Gastroesophageal sphincter (tissue), 4 donors: ENCODE data around the gene THRA. TPM values are rescaled to one million over a fixed set of nuclear protein-coding genes. Genes with fewer than 3 reads are reported as not detected.

Experiments
- ATAC-seq: fragments of 150-250 bp; one replicate; pipeline ENCODE4 v1.9.1; 2016; ENCODE audit warnings: mild to moderate bottlenecking, moderate library complexity
- H3K27ac ChIP-seq, 4 donors: fragments of 200-600 bp; sonication (generic) in 3 of 4; 1 replicate in 3 of 4; 2 replicates in 1 of 4; pipeline ENCODE4 v1.5.1; 2016 to 2019
- H3K27me3 ChIP-seq: fragments of 200-600 bp; sonication (generic); one replicate; pipeline ENCODE4 v1.5.1; 2019
- H3K36me3 ChIP-seq, 2 donors: fragments of 200-600 bp; sonication (generic); one replicate each; pipeline ENCODE4 v1.5.1; 2019; ENCODE audit warnings: control low read depth in 1 of 2
- H3K4me1 ChIP-seq, 3 donors: fragments of 200-600 bp; sonication (generic); 1 replicate in 2 of 3; 2 replicates in 1 of 3; pipeline ENCODE4 v1.5.1; 2016 to 2019; ENCODE audit warnings: control low read depth in 2 of 3
- H3K4me3 ChIP-seq, 2 donors: fragments of 200-600 bp; sonication (generic); one replicate each; pipeline ENCODE4 v1.5.1; 2019; ENCODE audit warnings: mild to moderate bottlenecking in 1 of 2, moderate library complexity in 1 of 2
- H3K9me3 ChIP-seq, 3 donors: fragments of 200-600 bp; sonication (generic); one replicate each; pipeline ENCODE4 v1.5.1; 2017 to 2019; ENCODE audit warnings: control low read depth in 2 of 3
- EP300 ChIP-seq: sonication (generic); formaldehyde crosslinking; IDR thresholded peaks from one replicate; pipeline ENCODE4 v1.6.1; 2017; ENCODE audit warnings: antibody characterized with exemption, mild to moderate bottlenecking
- POLR2A ChIP-seq, 2 donors: fragments of 450-650 bp; IDR thresholded peaks; one replicate each; pipeline ENCODE4 v1.6.1; 2017; ENCODE audit warnings: antibody characterized with exemption in 2 of 2, mild to moderate bottlenecking in 2 of 2, moderate library complexity in 1 of 2
- POLR2AphosphoS5 ChIP-seq: sonication (generic); formaldehyde crosslinking; IDR thresholded peaks from one replicate; pipeline ENCODE4 v1.6.1; 2017; ENCODE audit warnings: antibody characterized with exemption
- WGBS, 2 donors: methylation state at CpG; one replicate each; pipeline ENCODE4 v1.1.5; 2018; ENCODE audit warnings: low coverage in 1 of 2; 5-methylcytosine and 5-hydroxymethylcytosine counted together
- total RNA-seq, 4 donors: library from RNA; depleted of rRNA; stranded (reverse); fragments of >200 nt; gene quantifications; one replicate each; pipeline ENCODE4 v1.1.0, GENCODE V29; 2016
- TF ChIP-seq, protein P1 (sequence below), 4 experiments: fragments of 200-600 bp in 2 of 4; fragments of 450-650 bp in 2 of 4; sonication (generic) in 1 of 4; IDR thresholded peaks; one replicate each; pipeline ENCODE4 v1.5.1; 2017 to 2019; ENCODE audit warnings: antibody characterized with exemption in 4 of 4, mild to moderate bottlenecking in 2 of 4, moderate library complexity in 2 of 4

The THRA gene
- total RNA-seq, 4 donors from 2014 or later, result 84.8 to 133 (median 102) TPM

DNA sequence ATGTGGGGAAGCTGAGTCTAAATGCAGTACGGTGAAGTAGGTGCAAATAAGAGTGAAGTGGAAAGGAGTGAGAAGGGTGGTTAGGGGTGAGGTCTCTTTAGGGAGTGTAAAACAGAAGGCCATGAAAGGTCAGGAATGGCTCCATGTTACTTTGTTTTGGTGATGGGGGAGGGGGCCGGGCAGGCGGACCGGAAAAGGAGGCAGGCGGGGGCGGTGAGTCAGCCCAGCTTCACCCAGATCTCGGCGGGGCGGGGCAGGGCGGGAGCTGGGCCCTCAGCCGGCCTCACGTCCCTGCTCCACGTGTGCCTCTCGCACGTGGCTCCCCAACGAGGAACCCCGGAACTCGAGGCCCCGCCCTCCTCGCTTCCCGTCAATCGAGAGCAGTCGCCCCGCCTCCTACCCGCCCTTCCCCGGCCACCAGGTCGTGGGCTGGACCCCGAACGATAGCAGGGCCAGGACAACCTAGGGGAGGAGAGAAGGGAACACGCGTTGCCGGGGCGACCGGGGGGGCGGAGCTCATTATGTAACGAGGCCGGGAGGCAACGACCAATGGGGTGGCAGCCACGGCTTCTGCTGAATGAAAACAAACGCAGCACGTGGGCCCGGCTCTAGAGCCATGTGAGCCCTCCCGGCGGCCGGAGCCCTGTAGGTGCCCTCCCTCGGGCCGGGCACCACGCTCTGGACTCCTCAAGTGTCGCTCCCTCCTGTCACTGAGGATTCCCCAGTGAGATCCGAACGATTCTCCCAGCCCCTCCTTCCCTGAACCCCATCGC is 36.3 kb downstream of the THRA start:
- ATAC-seq, result peak; percentile 83
- Histone ChIP-seq H3K4me3 (peak overlapping the region; percentile 82 to 91), H3K9me3 (no peaks in the 10 kb centered on the region), H3K4me1 (peaks cover 17 to 81% (median 67%) of the 10 kb centered on the region in 3 donors), H3K27ac (peak overlapping the region; percentile 98 to 99 (median 98)), H3K36me3 (peaks cover 0 to 34% of the 10 kb centered on the region in 2 donors), H3K27me3 (no peaks in the 10 kb centered on the region)
- 0% methylated on average over 1 to 24 of the region's 52 CpGs for WGBS, 2 donors
- TF ChIP-seq POLR2A (IDR thresholded peaks at IDR 0.05) (peak; percentile 94 to 95), POLR2AphosphoS5 (peak; percentile 97), EP300 (peak; percentile 43)
- TF ChIP-seq, protein P1, sequence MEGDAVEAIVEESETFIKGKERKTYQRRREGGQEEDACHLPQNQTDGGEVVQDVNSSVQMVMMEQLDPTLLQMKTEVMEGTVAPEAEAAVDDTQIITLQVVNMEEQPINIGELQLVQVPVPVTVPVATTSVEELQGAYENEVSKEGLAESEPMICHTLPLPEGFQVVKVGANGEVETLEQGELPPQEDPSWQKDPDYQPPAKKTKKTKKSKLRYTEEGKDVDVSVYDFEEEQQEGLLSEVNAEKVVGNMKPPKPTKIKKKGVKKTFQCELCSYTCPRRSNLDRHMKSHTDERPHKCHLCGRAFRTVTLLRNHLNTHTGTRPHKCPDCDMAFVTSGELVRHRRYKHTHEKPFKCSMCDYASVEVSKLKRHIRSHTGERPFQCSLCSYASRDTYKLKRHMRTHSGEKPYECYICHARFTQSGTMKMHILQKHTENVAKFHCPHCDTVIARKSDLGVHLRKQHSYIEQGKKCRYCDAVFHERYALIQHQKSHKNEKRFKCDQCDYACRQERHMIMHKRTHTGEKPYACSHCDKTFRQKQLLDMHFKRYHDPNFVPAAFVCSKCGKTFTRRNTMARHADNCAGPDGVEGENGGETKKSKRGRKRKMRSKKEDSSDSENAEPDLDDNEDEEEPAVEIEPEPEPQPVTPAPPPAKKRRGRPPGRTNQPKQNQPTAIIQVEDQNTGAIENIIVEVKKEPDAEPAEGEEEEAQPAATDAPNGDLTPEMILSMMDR (IDR thresholded peaks at IDR 0.05), result peak in 1 of 4 experiments; percentile 16

DNA sequence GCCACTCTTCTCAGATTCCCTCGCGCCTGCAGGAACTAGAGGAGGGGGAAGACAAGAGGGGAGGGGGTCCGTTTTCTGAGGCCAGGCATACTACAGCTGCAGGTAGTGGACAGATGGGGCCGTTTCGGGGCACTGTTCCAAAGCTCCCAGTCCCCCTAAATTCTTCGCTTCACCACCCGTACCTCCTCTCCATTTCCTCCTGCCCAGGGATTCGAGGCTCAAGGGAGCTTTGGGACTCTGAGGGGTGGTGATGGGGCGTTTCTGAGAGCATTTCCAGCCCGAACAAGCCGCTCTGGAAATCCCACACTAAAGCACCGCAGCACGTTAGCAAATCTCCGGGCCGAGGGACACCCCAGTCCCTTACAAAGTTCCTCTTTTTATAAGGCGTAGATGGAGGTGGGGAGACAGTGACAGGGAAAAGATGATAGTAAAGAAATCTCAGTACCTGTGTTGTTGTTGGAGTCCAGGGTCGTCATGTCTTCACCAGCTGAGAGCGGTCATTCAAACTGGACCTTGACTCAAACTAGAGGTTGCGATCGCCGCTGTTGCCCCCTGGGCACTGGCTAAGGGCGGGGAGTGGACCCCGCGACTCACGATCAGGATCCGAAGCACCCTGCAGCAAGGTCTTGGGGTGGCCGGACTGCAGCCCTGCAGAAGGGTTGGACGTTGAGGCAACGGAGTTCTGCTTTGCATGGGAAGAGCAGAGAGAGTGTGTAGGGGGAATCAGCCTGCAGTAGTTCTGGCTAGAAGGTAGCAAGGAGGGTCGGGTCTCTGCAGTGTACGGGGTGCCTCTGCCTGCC is 37.1 kb downstream of the THRA start:
- ATAC-seq, result no peak
- Histone ChIP-seq H3K36me3 (peaks cover 0 to 26% of the 10 kb centered on the region in 2 donors), H3K4me3 (peak overlapping the region; percentile 82 to 91), H3K4me1 (peaks cover 17 to 81% (median 68%) of the 10 kb centered on the region in 3 donors), H3K27me3 (no peaks in the 10 kb centered on the region), H3K27ac (peak overlapping the region; percentile 98 to 99 (median 98)), H3K9me3 (no peaks in the 10 kb centered on the region)
- WGBS, 2 donors, result 0% methylated on average over 9 to 14 of the region's 31 CpGs
- TF ChIP-seq POLR2AphosphoS5 (no peak), POLR2A (IDR thresholded peaks at IDR 0.05) (no peak)
- TF ChIP-seq, protein P1 (IDR thresholded peaks at IDR 0.05), result no peak

DNA sequence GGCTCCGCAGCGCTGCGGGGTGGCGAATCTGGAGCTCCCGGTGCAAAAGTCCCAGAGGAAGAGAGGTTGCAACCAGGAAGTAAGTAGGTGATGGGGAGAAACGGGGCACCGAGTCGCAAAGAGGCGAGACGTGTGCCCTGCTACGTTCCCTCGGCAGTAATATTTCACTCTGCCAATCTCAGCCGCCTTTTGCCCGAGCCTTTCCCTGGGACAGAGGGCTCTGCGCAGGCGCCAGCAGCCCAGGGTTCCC is 37.6 kb downstream of the THRA start, which contains the start of gene NR1D1:
Gene NR1D1 (minus strand): TSS at position 171 of the 250 bp plus-strand sequence. CDS start 495 bp downstream, outside the sequence.
- no peaks in the 10 kb centered on the region for H3K27me3 ChIP-seq
- no peaks in the 10 kb centered on the region for H3K9me3 ChIP-seq
- 0% methylated on average over 1 to 8 of the region's 16 CpGs for WGBS, 2 donors
- H3K27ac ChIP-seq, result peak within 1 kb of the TSS; percentile 98 to 99 (median 98)
- H3K4me1 ChIP-seq, result peaks cover 18 to 81% (median 68%) of the 10 kb centered on the region in 3 donors
- ATAC-seq, result no peak
- H3K4me3 ChIP-seq, result peak within 1 kb of the TSS; percentile 82 to 91
- TF ChIP-seq EP300 (no peak), POLR2A (IDR thresholded peaks at IDR 0.05) (peak; percentile 98), POLR2AphosphoS5 (peak; percentile 99)
- TF ChIP-seq, protein P1 (IDR thresholded peaks at IDR 0.05), result peak in 1 of 4 experiments; percentile 7
- peaks cover 0 to 20% of the 10 kb centered on the region in 2 donors for H3K36me3 ChIP-seq

DNA sequence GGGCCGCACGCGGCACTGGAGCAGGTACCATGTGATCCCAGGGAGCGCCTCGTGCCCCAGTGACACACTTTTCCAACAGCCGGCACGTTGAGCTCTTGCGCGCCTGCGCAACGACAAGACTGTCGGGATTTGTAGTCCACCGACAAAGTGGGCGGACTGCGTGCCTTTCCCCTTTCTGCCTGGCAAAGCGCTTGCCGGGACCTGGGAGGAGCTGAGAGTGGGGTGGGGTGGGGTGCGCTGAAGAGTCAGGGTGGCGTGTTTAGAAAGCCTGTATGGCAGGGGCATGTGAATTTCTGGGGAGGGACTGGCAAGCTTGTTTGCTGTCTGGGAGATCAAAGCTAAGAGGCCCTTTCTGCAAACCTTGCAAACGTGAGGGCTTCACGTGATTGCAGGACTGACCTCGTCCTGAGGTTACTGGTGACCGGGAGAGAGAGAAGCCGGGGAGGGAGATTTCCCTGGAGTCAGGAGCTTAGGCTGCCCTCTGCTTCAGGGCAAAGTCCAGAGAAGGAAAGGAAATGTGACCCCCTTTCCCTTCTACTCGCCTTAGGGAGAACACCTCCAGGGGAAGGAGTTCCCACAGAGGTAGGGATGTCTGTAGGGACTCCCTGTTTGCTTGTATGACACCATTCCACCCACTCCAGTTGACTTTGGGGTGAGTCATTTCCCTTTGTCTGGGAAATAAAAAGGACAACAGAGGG is 38.1 kb downstream of the THRA start:
- 0 to 9% methylated on average over 7 of the region's 25 CpGs for WGBS, 2 donors
- TF ChIP-seq, protein P1 (IDR thresholded peaks at IDR 0.05), result no peak
- TF ChIP-seq POLR2AphosphoS5 (peak; percentile 78), POLR2A (IDR thresholded peaks at IDR 0.05) (no peak), EP300 (no peak)
- ATAC-seq, result peak; percentile 76
- Histone ChIP-seq H3K27me3 (no peaks in the 10 kb centered on the region), H3K9me3 (no peaks in the 10 kb centered on the region), H3K27ac (peak overlapping the region; percentile 75 to 99 (median 98)), H3K4me3 (peak overlapping the region; percentile 82 to 91), H3K4me1 (peaks cover 13 to 81% (median 68%) of the 10 kb centered on the region in 3 donors), H3K36me3 (peaks cover 0 to 16% of the 10 kb centered on the region in 2 donors)
